ENCODE data around the gene PTAFR. TPM values are rescaled to one million over a fixed set of nuclear protein-coding genes. Genes with fewer than 3 reads are reported as not detected.

The PTAFR gene
- total RNA-seq, 1 donor from 2014 or later, result 0.20 TPM

GRCh38 chr1:28122183-28122582 is 54.3 kb downstream of the PTAFR start:
- no peak for DNase-seq (ENCODE audit: low read depth, low spot score)

DNA sequence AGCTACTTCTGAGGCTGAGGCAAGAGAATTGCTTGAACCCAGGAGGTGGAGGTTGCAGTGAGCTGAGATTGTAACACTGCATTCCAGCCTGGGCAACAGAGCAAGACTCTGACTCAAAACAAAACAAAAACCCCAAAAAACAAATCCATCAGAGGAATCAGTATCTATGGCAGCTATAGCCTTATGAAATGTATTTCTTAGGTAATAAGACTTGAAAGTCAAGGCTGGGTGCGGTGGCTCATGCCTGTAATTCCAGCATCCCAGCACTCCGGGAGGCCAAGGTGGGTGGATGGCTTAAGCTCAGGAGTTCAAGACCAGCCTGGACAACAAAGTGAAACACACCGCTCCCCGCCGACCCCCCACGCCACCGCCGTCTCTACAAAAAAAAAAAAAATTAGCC is 56.9 kb downstream of the PTAFR start:
- DNase-seq (ENCODE audit: low read depth, low spot score), result no peak

- DNase-seq (ENCODE audit: low read depth, low spot score), result no peak
Observed at GRCh38 chr1:28118640-28119307, 57.7 kb downstream of the PTAFR start.

DNA sequence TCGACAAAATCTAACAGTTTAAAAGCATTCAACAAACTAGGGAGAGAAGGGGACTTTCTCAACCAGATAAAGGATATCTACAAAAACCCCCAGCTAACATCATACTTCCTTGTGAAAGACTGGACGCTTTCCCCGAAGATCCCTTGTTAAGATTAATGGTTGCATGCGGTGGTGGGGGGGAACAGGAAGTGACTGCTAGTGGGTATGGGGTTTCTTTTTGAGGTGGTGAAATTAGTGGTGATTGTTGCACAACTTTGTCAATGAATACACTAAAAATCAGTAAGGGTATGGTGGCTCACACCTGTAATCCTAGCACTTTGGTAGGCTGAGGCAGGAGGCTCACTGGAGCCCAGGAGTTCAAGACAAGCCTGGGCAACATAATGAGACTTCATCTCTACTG is 61.2 kb downstream of the PTAFR start:
- DNase-seq (ENCODE audit: low read depth, low spot score), result no peak

- DNase-seq (ENCODE audit: low read depth, low spot score), result no peak
Observed at GRCh38 chr1:28114844-28115243, 61.6 kb downstream of the PTAFR start.

GRCh38 chr1:28113242-28113572 is 63.3 kb downstream of the PTAFR start:
- no peak for DNase-seq (ENCODE audit: low read depth, low spot score)

DNA sequence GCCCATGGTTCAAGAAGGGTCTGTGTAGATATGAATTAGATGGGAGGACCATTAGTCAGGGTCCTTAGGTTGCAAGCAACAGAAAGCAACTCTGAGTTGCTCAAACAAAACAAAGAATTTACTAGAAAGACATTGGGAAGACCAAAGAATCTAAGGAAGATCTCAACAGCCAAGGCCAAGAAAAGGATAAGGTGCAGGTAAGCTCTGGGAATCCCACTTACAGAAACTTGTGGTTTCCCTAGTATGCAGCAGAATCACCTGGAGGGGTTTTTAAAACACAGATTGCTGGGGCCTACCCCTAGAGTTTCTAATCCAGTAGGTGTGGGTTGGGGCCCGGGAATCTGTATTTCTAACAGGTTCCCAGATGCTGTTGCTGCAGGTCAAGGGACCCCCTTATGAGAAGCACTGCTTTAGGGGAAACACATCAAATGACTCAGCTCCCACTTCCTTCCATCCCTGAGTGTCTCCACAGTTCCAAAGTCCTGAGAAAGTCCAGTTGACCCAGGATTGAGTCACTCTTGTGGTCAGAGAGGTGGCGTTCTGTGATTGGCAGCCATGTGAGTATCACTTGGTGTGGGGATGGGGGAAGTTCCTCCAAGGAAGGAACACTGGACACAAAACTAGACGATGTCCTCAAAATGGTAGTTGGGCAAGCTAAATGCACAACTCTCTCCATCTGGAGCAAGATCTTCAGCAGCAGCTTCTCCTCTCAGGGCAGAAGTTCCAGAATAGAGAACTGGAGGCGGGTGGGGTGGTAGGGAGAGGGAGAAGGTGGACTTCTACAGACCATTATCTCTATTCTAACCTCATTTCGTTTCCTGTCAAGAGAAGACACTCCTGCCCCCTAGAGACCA is 63.9 kb downstream of the PTAFR start:
- DNase-seq (ENCODE audit: low read depth, low spot score), result no peak

GRCh38 chr1:28111157-28111556 is 65.3 kb downstream of the PTAFR start:
- DNase-seq (ENCODE audit: low read depth, low spot score), result no peak

- DNase-seq (ENCODE audit: low read depth, low spot score), result peak; percentile 40
Observed at GRCh38 chr1:28110555-28110954, 65.9 kb downstream of the PTAFR start.

DNA sequence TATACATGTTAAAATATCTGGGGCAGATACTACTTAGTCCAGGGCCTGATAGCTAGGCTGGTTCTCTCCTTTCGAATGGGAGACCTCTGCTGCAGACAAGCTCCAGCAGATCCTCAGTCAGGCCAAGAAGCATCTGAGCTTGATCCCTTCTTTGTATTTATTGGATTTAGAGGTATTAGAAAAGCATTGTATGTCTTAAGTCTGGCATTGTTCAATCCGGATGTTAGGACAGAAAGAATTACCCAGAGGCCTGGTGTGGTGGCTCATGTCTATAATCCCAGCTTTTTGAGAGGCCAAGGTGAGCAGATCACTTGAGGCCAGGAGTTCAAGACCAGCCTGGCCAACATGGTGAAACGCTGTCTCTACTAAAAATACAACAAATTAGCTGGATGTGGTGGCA is 66.9 kb downstream of the PTAFR start:
- no peak for DNase-seq (ENCODE audit: low read depth, low spot score)

DNA sequence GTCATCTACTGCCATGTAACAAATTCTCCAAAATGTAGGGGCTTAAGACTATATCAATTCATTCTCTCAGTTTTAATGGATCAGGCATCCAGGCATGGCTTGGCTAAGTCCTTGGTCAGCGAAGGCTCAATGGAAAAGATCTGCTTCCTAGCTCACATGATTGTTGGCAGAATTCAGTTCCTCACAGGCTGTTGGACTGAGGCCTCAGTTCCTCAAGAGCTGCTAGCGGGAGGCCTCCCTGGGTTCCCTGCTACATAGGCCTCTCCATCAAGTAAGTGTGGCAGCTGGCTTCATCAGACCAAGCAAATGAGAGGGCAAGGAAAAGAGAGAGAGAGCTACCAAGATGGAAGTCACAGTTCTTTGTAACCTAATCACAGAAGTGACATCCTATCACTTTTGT is 68.5 kb downstream of the PTAFR start:
- DNase-seq (ENCODE audit: low read depth, low spot score), result no peak

- DNase-seq (ENCODE audit: low read depth, low spot score), result no peak
Observed at GRCh38 chr1:28104866-28105467, 71.5 kb downstream of the PTAFR start.

DNA sequence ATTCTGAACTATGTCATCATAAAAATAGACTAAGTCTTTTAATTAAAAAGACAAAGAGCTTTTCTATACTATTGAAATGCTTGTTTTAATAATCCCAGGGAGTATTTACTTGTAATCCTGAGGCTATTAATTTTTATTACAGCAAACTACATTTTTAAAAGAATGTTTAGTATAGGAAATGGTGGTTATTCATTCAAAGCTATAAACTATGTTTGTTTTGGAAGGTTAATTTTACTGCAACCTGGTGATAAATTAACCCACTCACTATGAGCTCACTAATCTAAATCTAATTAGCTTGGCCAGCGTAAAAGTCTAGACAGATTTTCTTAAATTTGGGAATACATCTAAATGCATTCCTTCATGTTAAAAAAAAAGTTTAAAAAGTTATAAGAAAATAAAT is 74.3 kb downstream of the PTAFR start:
- no peak for DNase-seq (ENCODE audit: low read depth, low spot score)

DNA sequence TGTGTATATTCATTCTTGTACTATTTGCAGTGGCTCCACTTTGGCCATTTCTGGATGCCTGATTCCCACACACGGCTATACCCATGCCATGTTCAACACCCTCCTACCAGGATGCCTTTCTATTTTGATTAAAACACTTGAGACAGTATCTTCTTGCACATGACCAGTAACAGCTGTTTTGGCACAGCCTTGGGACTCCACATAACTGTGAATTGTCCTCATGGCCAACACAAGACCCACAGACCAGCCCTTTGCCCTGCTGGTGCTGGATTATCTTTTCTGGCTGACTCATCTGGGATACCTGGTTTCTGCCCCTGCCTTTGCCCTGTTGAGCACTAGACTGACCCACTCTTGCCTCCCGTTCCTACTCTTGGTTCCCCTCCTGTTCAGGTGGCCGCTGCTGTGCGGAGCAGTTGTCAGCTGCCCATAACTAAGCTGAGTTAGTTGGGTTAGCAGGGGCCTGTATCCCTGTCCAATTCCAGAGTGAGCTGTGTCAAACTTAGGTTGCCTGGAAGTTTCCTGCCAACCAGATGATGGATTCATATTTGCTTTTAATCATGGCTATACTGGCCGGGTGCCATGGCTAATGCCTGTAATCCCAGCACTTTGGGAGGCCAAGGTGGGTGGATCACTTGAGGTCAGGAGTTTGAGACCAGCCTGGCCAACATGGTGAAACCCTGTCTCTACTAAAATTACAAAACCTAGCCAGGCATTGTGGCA is 77.3 kb downstream of the PTAFR start:
- no peak for DNase-seq (ENCODE audit: low read depth, low spot score)

Other genes starting within 250 kb of the PTAFR start
- gene SMPDL3B, start 241.7 kb downstream of the PTAFR start, total RNA-seq, result 0.26 and 0.39 TPM in 2 replicates
- 3.9 and 4.6 TPM in 2 replicates for gene XKR8, start 216.7 kb downstream of the PTAFR start, total RNA-seq
- gene EYA3, start 88.1 kb downstream of the PTAFR start, total RNA-seq, result 14.2 and 19.3 TPM in 2 replicates
- 59.2 and 66.2 TPM in 2 replicates for gene DNAJC8, start 56.3 kb upstream of the PTAFR start, total RNA-seq
- 121 and 140 TPM in 2 replicates for gene ATP5IF1, start 59.4 kb upstream of the PTAFR start, total RNA-seq
- 8.6 and 9.1 TPM in 2 replicates for gene SESN2, start 82.8 kb upstream of the PTAFR start, total RNA-seq
- gene MED18, start 152.3 kb upstream of the PTAFR start, total RNA-seq, result 22.9 and 24.7 TPM in 2 replicates
- gene PHACTR4, start 193.1 kb upstream of the PTAFR start, total RNA-seq, result 17.7 and 19.1 TPM in 2 replicates